Measurements from ENCODE around the gene DPCD. TPM values are rescaled to one million over a fixed set of nuclear protein-coding genes. Genes with fewer than 3 reads are reported as not detected.
A peak's percentile ranks its signal among the peaks of the same experiment; 100 is the strongest.

DPCD gene
- total RNA-seq, 1 experiment from 2014 or later: 39.5 TPM

- TF ChIP-seq ELF1 (IDR thresholded peaks at IDR 0.05; ENCODE audit: borderline replicate concordance, low read depth) (no peak), FOSL1 (IDR thresholded peaks at IDR 0.05; ENCODE audit: low read depth) (no peak), CEBPB (IDR thresholded peaks at IDR 0.05; ENCODE audit: low read depth) (no peak), YY1 (IDR thresholded peaks at IDR 0.05; ENCODE audit: extremely low read depth, insufficient replicate concordance, low read depth, low read length) (no peak), JUND (IDR thresholded peaks at IDR 0.05) (no peak), SRF (IDR thresholded peaks at IDR 0.05; ENCODE audit: low read depth) (no peak), EGR1 (IDR thresholded peaks at IDR 0.05; ENCODE audit: low read depth) (no peak), RAD21 (IDR thresholded peaks at IDR 0.05; ENCODE audit: low read depth) (no peak)
- TF ChIP-seq, protein P1, sequence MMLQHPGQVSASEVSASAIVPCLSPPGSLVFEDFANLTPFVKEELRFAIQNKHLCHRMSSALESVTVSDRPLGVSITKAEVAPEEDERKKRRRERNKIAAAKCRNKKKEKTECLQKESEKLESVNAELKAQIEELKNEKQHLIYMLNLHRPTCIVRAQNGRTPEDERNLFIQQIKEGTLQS (IDR thresholded peaks at IDR 0.05): no peak
- BruUV-seq (replicated peaks): no TSS peak
- no peak overlapping the region for H3K4me3 ChIP-seq (replicated peaks in 1 of 2; ENCODE audit: low read depth in 1 of 2, low read length in 2 of 2)
- no peaks in the 10 kb centered on the region for H3K9me3 ChIP-seq (ENCODE audit: control insufficient read depth in 1 of 2, insufficient read depth in 1 of 2, low read depth in 1 of 2, low read length in 2 of 2)
- ATAC-seq (no peak), DNase-seq (ENCODE audit: low read depth, low spot score) (no peak)
- peaks cover 0 to 5% of the 10 kb centered on the region in 2 experiments; a peak in 1 of 4 replicates for H3K4me1 ChIP-seq (ENCODE audit: control insufficient read depth in 1 of 2, insufficient read depth in 2 of 2, low read length in 2 of 2)
- no peak overlapping the region for H3K9ac ChIP-seq (ENCODE audit: low read length)
- H3K36me3 ChIP-seq (ENCODE audit: control insufficient read depth in 1 of 2, insufficient read depth in 2 of 2, low read length in 2 of 2): peaks cover 0 to 2% of the 10 kb centered on the region in 2 experiments; a peak in 1 of 4 replicates
- no peaks in the 10 kb centered on the region for H3K9me2 ChIP-seq (ENCODE audit: insufficient read depth)
- ChIA-PET CTCF (interaction anchor here (0.6 to 1.8 kb wide), 5 partner anchors 25 to 363 kb away, joined by 3 to 6 read pairs (median 4); no protein-coding TSS in a partner anchor), POLR2A (no interaction called here), RAD21 (ENCODE audit: low non-redundant PET in 1 of 2, low total read pairs in 2 of 2, uncharacterized antibody in 2 of 2, unreplicated experiment in 2 of 2) (interaction anchor here in 1 of 2 experiments (1.7 kb wide), 1 partner anchor 9 kb away, joined by 3 read pairs; no protein-coding TSS in a partner anchor)
- no peak overlapping the region for H2AFZ ChIP-seq (ENCODE audit: low read depth, low read length, poor library complexity, severe bottlenecking)
- no peak overlapping the region for H3K27ac ChIP-seq (ENCODE audit: low read depth, low read length)
- no peaks in the 10 kb centered on the region for H3K27me3 ChIP-seq (ENCODE audit: insufficient read depth, low read length)
- intact Hi-C loops (cut with micrococcal nuclease): loop anchor here (10.0 kb wide), 1 partner anchor 512 kb away; the partner anchor contains the start of gene KAZALD1
- H3K79me2 ChIP-seq (ENCODE audit: insufficient read depth, low read length): no peaks in the 10 kb centered on the region
- no peaks in the 10 kb centered on the region for H4K20me1 ChIP-seq (ENCODE audit: insufficient read depth)
- no peak overlapping the region for H3K4me2 ChIP-seq (ENCODE audit: low read length)
These were observed 10.8 kb upstream of the DPCD start for GRCh38 chr10:101577121-101577871.

GRCh38 chr10:101578192-101578591, 9.9 kb upstream of the DPCD start:
- Histone ChIP-seq H3K9ac (ENCODE audit: low read length) (no peak overlapping the region), H3K4me3 (replicated peaks in 1 of 2; ENCODE audit: low read depth in 1 of 2, low read length in 2 of 2) (no peak overlapping the region), H3K9me2 (ENCODE audit: insufficient read depth) (no peaks in the 10 kb centered on the region), H3K79me2 (ENCODE audit: insufficient read depth, low read length) (no peaks in the 10 kb centered on the region), H3K9me3 (ENCODE audit: control insufficient read depth in 1 of 2, insufficient read depth in 1 of 2, low read depth in 1 of 2, low read length in 2 of 2) (no peaks in the 10 kb centered on the region), H3K27ac (ENCODE audit: low read depth, low read length) (no peak overlapping the region), H4K20me1 (ENCODE audit: insufficient read depth) (no peaks in the 10 kb centered on the region), H3K4me1 (ENCODE audit: control insufficient read depth in 1 of 2, insufficient read depth in 2 of 2, low read length in 2 of 2) (peaks cover 0 to 5% of the 10 kb centered on the region in 2 experiments; a peak in 1 of 4 replicates), H2AFZ (ENCODE audit: low read depth, low read length, poor library complexity, severe bottlenecking) (no peak overlapping the region), H3K36me3 (ENCODE audit: control insufficient read depth in 1 of 2, insufficient read depth in 2 of 2, low read length in 2 of 2) (peaks cover 4 to 7% of the 10 kb centered on the region in 2 experiments; a peak in 2 of 4 replicates), H3K27me3 (ENCODE audit: insufficient read depth, low read length) (no peaks in the 10 kb centered on the region), H3K4me2 (ENCODE audit: low read length) (no peak overlapping the region)
- DNase-seq (ENCODE audit: low read depth, low spot score): no peak
- ChIA-PET CTCF (interaction anchor here (1.5 kb wide), 1 partner anchor 364 kb away, joined by 5 read pairs; no protein-coding TSS in a partner anchor), RAD21 (ENCODE audit: low non-redundant PET in 1 of 2, low total read pairs in 2 of 2, uncharacterized antibody in 2 of 2, unreplicated experiment in 2 of 2) (no interaction called here), POLR2A (no interaction called here)
- ATAC-seq: no peak
- TF ChIP-seq ZNF274 (IDR thresholded peaks at IDR 0.05; ENCODE audit: low read depth, low read length) (no peak), RAD21 (IDR thresholded peaks at IDR 0.05; ENCODE audit: low read depth) (no peak), EZH2 (IDR thresholded peaks at IDR 0.05) (no peak), POLR2AphosphoS5 (IDR thresholded peaks at IDR 0.05; ENCODE audit: low read depth, low read length) (peak; percentile 11; the same call in 1 of the 2 replicates)
- BruUV-seq (replicated peaks): no TSS peak
- intact Hi-C loops (cut with micrococcal nuclease): loop anchor here (10.0 kb wide), 1 partner anchor 513 kb away; the partner anchor contains the start of gene KAZALD1

All from HCT116 (cell line).